ENCODE results near the gene BGN.

The BGN gene

DNA sequence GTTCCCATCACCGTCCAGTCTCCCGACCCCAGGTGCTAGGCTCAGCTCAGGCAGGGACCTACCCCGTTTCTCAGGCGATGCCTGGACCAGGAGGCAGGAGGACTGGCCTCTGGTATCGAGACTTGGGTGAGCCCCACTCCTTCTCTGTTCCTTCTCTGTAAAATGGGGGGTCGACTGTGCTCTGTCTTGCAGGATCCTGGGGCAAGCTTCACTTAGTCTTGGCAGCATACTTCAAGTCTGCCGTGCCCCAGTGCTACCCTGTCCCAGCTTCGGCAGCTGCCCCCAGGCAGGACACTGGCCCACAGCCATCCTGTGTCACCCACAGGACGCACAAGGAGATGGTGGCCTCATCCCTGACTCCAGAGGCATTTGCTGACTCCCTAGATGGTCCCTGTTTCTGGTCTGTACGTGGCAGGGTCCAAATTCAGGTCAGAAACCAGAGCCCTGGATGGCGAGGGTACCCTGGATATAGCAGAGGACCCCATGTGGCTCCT is 17.4 kb upstream of the BGN start:
- no peaks in the 10 kb centered on the region for H3K4me1 Mint-ChIP-seq

DNA sequence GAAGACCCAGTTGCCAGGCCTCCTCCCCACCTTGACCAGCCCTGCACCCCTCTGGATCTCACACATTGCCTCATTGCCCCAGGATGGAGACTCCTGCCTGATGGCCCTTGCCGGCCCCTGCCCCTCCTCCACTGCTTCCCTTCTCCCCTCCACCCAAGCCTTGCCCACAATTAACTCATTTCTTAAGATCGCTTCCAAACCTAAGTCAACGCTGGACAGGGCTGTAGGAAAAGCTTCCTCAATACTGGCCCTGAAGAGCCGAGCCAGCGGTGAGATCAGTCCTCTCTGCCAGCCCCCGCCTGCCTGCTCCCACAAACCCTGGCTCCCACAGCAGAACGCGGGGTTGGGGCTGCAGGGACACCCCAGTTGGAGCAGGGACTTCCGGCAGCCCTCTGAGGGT is 16.9 kb upstream of the BGN start:
- Mint-ChIP-seq H3K27ac (ENCODE audit: low read depth) (no peak overlapping the region), H3K36me3 (ENCODE audit: insufficient read depth) (no peaks in the 10 kb centered on the region), H3K4me3 (no peak overlapping the region), H3K9me3 (no peaks in the 10 kb centered on the region), H3K27me3 (no peaks in the 10 kb centered on the region), H3K4me1 (no peaks in the 10 kb centered on the region)
- no peak for ATAC-seq (replicated peaks; ENCODE audit: extremely low read depth, poor library complexity, severe bottlenecking)
- DNase-seq (ENCODE audit: low spot score in 2 of 2), result no peak

More for the DNA sequence above, 17.4 kb upstream of the BGN start:
- Mint-ChIP-seq H3K4me3 (no peak overlapping the region), H3K27ac (ENCODE audit: low read depth) (no peak overlapping the region), H3K36me3 (ENCODE audit: insufficient read depth) (no peaks in the 10 kb centered on the region), H3K27me3 (no peaks in the 10 kb centered on the region), H3K9me3 (no peaks in the 10 kb centered on the region)
- no peak for DNase-seq (ENCODE audit: low spot score in 2 of 2)
- ATAC-seq (replicated peaks; ENCODE audit: extremely low read depth, poor library complexity, severe bottlenecking), result no peak

GRCh38 chrX:153478746-153479145 is 16.0 kb upstream of the BGN start:
- H3K27ac Mint-ChIP-seq (ENCODE audit: low read depth), result no peak overlapping the region
- no peaks in the 10 kb centered on the region for H3K9me3 Mint-ChIP-seq
- no peaks in the 10 kb centered on the region for H3K27me3 Mint-ChIP-seq
- H3K4me3 Mint-ChIP-seq, result no peak overlapping the region
- H3K4me1 Mint-ChIP-seq, result no peaks in the 10 kb centered on the region
- ATAC-seq (replicated peaks; ENCODE audit: extremely low read depth, poor library complexity, severe bottlenecking) (no peak), DNase-seq (ENCODE audit: low spot score in 2 of 2) (no peak)
- no peaks in the 10 kb centered on the region for H3K36me3 Mint-ChIP-seq (ENCODE audit: insufficient read depth)

- DNase-seq (ENCODE audit: low spot score in 2 of 2) (no peak), ATAC-seq (replicated peaks; ENCODE audit: extremely low read depth, poor library complexity, severe bottlenecking) (no peak)
- Mint-ChIP-seq H3K27me3 (no peaks in the 10 kb centered on the region), H3K4me1 (no peaks in the 10 kb centered on the region), H3K9me3 (no peaks in the 10 kb centered on the region), H3K36me3 (ENCODE audit: insufficient read depth) (no peaks in the 10 kb centered on the region), H3K4me3 (no peak overlapping the region), H3K27ac (ENCODE audit: low read depth) (no peak overlapping the region)
Observed at GRCh38 chrX:153481043-153481442, 13.7 kb upstream of the BGN start.

GRCh38 chrX:153482376-153483015 is 12.3 kb upstream of the BGN start:
- H3K4me3 Mint-ChIP-seq, result no peak overlapping the region
- no peaks in the 10 kb centered on the region for H3K9me3 Mint-ChIP-seq
- no peaks in the 10 kb centered on the region for H3K36me3 Mint-ChIP-seq (ENCODE audit: insufficient read depth)
- H3K27me3 Mint-ChIP-seq, result no peaks in the 10 kb centered on the region
- no peak for DNase-seq (ENCODE audit: low spot score in 2 of 2)
- H3K27ac Mint-ChIP-seq (ENCODE audit: low read depth), result no peak overlapping the region
- no peak for ATAC-seq (replicated peaks; ENCODE audit: extremely low read depth, poor library complexity, severe bottlenecking)
- H3K4me1 Mint-ChIP-seq, result no peaks in the 10 kb centered on the region

- H3K4me3 Mint-ChIP-seq, result no peak overlapping the region
- ATAC-seq (replicated peaks; ENCODE audit: extremely low read depth, poor library complexity, severe bottlenecking) (no peak), DNase-seq (ENCODE audit: low spot score in 2 of 2) (no peak)
- no peak overlapping the region for H3K27ac Mint-ChIP-seq (ENCODE audit: low read depth)
- H3K36me3 Mint-ChIP-seq (ENCODE audit: insufficient read depth), result no peaks in the 10 kb centered on the region
- no peaks in the 10 kb centered on the region for H3K9me3 Mint-ChIP-seq
- H3K4me1 Mint-ChIP-seq, result no peaks in the 10 kb centered on the region
- no peaks in the 10 kb centered on the region for H3K27me3 Mint-ChIP-seq
Observed at GRCh38 chrX:153485396-153486080, 9.2 kb upstream of the BGN start.

- DNase-seq (ENCODE audit: low spot score in 2 of 2) (no peak), ATAC-seq (replicated peaks; ENCODE audit: extremely low read depth, poor library complexity, severe bottlenecking) (no peak)
- no peaks in the 10 kb centered on the region for H3K9me3 Mint-ChIP-seq
Observed at GRCh38 chrX:153486171-153486570, 8.6 kb upstream of the BGN start.

DNA sequence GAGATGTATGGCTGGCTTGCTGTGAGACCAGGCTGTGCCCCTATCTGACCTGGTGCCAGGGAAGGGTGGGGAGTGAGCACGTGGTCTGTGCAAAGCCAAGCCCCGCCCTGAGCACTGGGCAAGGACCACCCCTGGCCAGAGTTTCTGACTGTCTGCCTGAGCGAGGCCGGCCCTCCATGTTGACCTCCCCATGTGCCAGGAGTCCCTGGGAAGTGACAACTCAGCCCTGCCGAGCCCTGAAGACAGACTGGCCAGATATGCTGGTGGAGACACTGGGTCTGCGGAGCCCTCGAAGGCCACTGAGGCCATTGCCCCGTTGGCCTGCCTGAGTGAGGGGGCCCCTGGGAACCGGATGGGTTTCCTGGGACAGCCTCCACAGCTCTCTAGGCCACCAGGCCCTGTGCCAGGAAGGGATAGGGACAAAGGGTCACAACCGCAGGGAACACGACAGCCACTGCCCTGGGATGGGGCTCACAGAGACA is 7.1 kb upstream of the BGN start:
- DNase-seq (ENCODE audit: low spot score in 2 of 2) (no peak), ATAC-seq (replicated peaks; ENCODE audit: extremely low read depth, poor library complexity, severe bottlenecking) (no peak)
- Mint-ChIP-seq H3K27me3 (no peaks in the 10 kb centered on the region), H3K9me3 (no peaks in the 10 kb centered on the region), H3K27ac (ENCODE audit: low read depth) (no peak overlapping the region), H3K4me3 (no peak overlapping the region), H3K4me1 (no peaks in the 10 kb centered on the region), H3K36me3 (ENCODE audit: insufficient read depth) (no peaks in the 10 kb centered on the region)

More at GRCh38 chrX:153486171-153486570, 8.6 kb upstream of the BGN start:
- Mint-ChIP-seq H3K27me3 (no peaks in the 10 kb centered on the region), H3K4me1 (no peaks in the 10 kb centered on the region), H3K4me3 (no peak overlapping the region), H3K36me3 (ENCODE audit: insufficient read depth) (no peaks in the 10 kb centered on the region), H3K27ac (ENCODE audit: low read depth) (no peak overlapping the region)

GRCh38 chrX:153488231-153488914 is 6.4 kb upstream of the BGN start:
- no peak for DNase-seq (ENCODE audit: low spot score in 2 of 2)
- no peak overlapping the region for H3K27ac Mint-ChIP-seq (ENCODE audit: low read depth)

GRCh38 chrX:153490217-153490930 is 4.4 kb upstream of the BGN start:
- Mint-ChIP-seq H3K9me3 (no peaks in the 10 kb centered on the region), H3K36me3 (ENCODE audit: insufficient read depth) (no peaks in the 10 kb centered on the region), H3K4me3 (no peak overlapping the region), H3K27ac (ENCODE audit: low read depth) (no peak overlapping the region), H3K27me3 (no peaks in the 10 kb centered on the region), H3K4me1 (no peaks in the 10 kb centered on the region)
- DNase-seq (ENCODE audit: low spot score in 2 of 2), result no peak
- ATAC-seq (replicated peaks; ENCODE audit: extremely low read depth, poor library complexity, severe bottlenecking), result no peak

More at GRCh38 chrX:153488231-153488914, 6.4 kb upstream of the BGN start:
- Mint-ChIP-seq H3K4me3 (no peak overlapping the region), H3K9me3 (no peaks in the 10 kb centered on the region), H3K4me1 (no peaks in the 10 kb centered on the region), H3K27me3 (no peaks in the 10 kb centered on the region), H3K36me3 (ENCODE audit: insufficient read depth) (no peaks in the 10 kb centered on the region)
- no peak for ATAC-seq (replicated peaks; ENCODE audit: extremely low read depth, poor library complexity, severe bottlenecking)

- no peak for ATAC-seq (replicated peaks; ENCODE audit: extremely low read depth, poor library complexity, severe bottlenecking)
- H3K4me1 Mint-ChIP-seq, result no peaks in the 10 kb centered on the region
- H3K27ac Mint-ChIP-seq (ENCODE audit: low read depth), result no peak overlapping the region
- no peak overlapping the region for H3K4me3 Mint-ChIP-seq
- H3K9me3 Mint-ChIP-seq, result no peaks in the 10 kb centered on the region
- no peak for DNase-seq (ENCODE audit: low spot score in 2 of 2)
- H3K27me3 Mint-ChIP-seq, result no peaks in the 10 kb centered on the region
- H3K36me3 Mint-ChIP-seq (ENCODE audit: insufficient read depth), result no peaks in the 10 kb centered on the region
Observed at GRCh38 chrX:153491351-153491914, 3.3 kb upstream of the BGN start.

GRCh38 chrX:153491918-153492317 is 2.9 kb upstream of the BGN start:
- Mint-ChIP-seq H3K9me3 (no peaks in the 10 kb centered on the region), H3K27me3 (no peaks in the 10 kb centered on the region), H3K4me3 (no peak overlapping the region), H3K27ac (ENCODE audit: low read depth) (no peak overlapping the region), H3K4me1 (no peaks in the 10 kb centered on the region), H3K36me3 (ENCODE audit: insufficient read depth) (no peaks in the 10 kb centered on the region)
- no peak for DNase-seq (ENCODE audit: low spot score in 2 of 2)
- no peak for ATAC-seq (replicated peaks; ENCODE audit: extremely low read depth, poor library complexity, severe bottlenecking)

All from central memory CD8-positive, alpha-beta T cell (primary cell).